ENCODE results near the gene ACTA1. TPM values are rescaled to one million over a fixed set of nuclear protein-coding genes. Genes with fewer than 3 reads are reported as not detected.

Gene ACTA1
- polyA plus RNA-seq, 1 donor from 2014 or later: 1.0 TPM

- Histone ChIP-seq H3K4me3 (ENCODE audit: low read length) (no peak overlapping the region), H3K27me3 (ENCODE audit: insufficient read depth, low read depth, low read length) (peaks cover 32% of the 10 kb centered on the region), H3K79me2 (replicated peaks; ENCODE audit: insufficient read depth, low read length) (no peaks in the 10 kb centered on the region), H3K4me2 (ENCODE audit: low read length) (no peak overlapping the region), H3K9me2 (ENCODE audit: insufficient read depth, low read length) (no peaks in the 10 kb centered on the region), H4K20me1 (ENCODE audit: insufficient read depth) (no peaks in the 10 kb centered on the region), H2AFZ (ENCODE audit: low read depth, low read length) (no peak overlapping the region), H3K9ac (ENCODE audit: low read length) (no peak overlapping the region), H3F3A (ENCODE audit: insufficient read depth, low read length, poor library complexity, severe bottlenecking) (no peaks in the 10 kb centered on the region), H3K9me3 (ENCODE audit: low read length) (no peaks in the 10 kb centered on the region), H3K36me3 (ENCODE audit: insufficient read depth, low read length) (no peaks in the 10 kb centered on the region), H3K27ac (ENCODE audit: low read length) (no peak overlapping the region)
- TF ChIP-seq CTCF (IDR thresholded peaks at IDR 0.05; ENCODE audit: poor library complexity, severe bottlenecking): no peak
- TF ChIP-seq EZH2 (IDR thresholded peaks at IDR 0.05; ENCODE audit: borderline replicate concordance, insufficient read depth, low read length, poor library complexity, severe bottlenecking): no peak
- no peak for TF ChIP-seq SMC3 (conservative IDR thresholded peaks at IDR 0.05; ENCODE audit: poor library complexity)
- TF ChIP-seq TAF1 (IDR thresholded peaks at IDR 0.05; ENCODE audit: low read depth): no peak
- TF ChIP-seq RAD21 (conservative IDR thresholded peaks at IDR 0.05): no peak
- no peak for TF ChIP-seq REST (IDR thresholded peaks at IDR 0.05; ENCODE audit: borderline replicate concordance)
- TF ChIP-seq MXI1 (conservative IDR thresholded peaks at IDR 0.05; ENCODE audit: poor library complexity, severe bottlenecking): no peak
- no peak for TF ChIP-seq EP300 (conservative IDR thresholded peaks at IDR 0.05; ENCODE audit: poor library complexity, severe bottlenecking)
- no peak for TF ChIP-seq POLR2AphosphoS5 (IDR thresholded peaks at IDR 0.05)
These were observed 6.3 kb downstream of the ACTA1 start for GRCh38 chr1:229427572-229427971.

GRCh38 chr1:229425564-229426159, 8.2 kb downstream of the ACTA1 start:
- H3K4me3 ChIP-seq (ENCODE audit: low read length): no peak overlapping the region
- TF ChIP-seq CTCF (IDR thresholded peaks at IDR 0.05; ENCODE audit: poor library complexity, severe bottlenecking) (no peak), RAD21 (conservative IDR thresholded peaks at IDR 0.05) (no peak), TAF1 (IDR thresholded peaks at IDR 0.05; ENCODE audit: low read depth) (no peak)
- no peaks in the 10 kb centered on the region for H3K9me2 ChIP-seq (ENCODE audit: insufficient read depth, low read length)
- H4K20me1 ChIP-seq (ENCODE audit: insufficient read depth): no peaks in the 10 kb centered on the region
- no peak overlapping the region for H3K27ac ChIP-seq (ENCODE audit: low read length)
- H3F3A ChIP-seq (ENCODE audit: insufficient read depth, low read length, poor library complexity, severe bottlenecking): no peaks in the 10 kb centered on the region
- H2AFZ ChIP-seq (ENCODE audit: low read depth, low read length): no peak overlapping the region
- peaks cover 15% of the 10 kb centered on the region for H3K27me3 ChIP-seq (ENCODE audit: insufficient read depth, low read depth, low read length)
- H3K9ac ChIP-seq (ENCODE audit: low read length): no peak overlapping the region
- no peaks in the 10 kb centered on the region for H3K36me3 ChIP-seq (ENCODE audit: insufficient read depth, low read length)
- no peaks in the 10 kb centered on the region for H3K79me2 ChIP-seq (replicated peaks; ENCODE audit: insufficient read depth, low read length)
- no peak overlapping the region for H3K4me2 ChIP-seq (ENCODE audit: low read length)
- H3K9me3 ChIP-seq (ENCODE audit: low read length): no peaks in the 10 kb centered on the region

Measured in neural cell (in vitro differentiated cells).